Right ventricle myocardium inferior (tissue), 1 donor: ENCODE measurements around the gene ACMSD. TPM values are rescaled to one million over a fixed set of nuclear protein-coding genes. Genes with fewer than 3 reads are reported as not detected.

Experiments used
- ATAC-seq: fragments of 200-7000 bp; cut with Tn5 transposase; one replicate; pipeline ENCODE4 v1.9.1; 2020; ENCODE audit warnings: mild to moderate bottlenecking, moderate library complexity
- DNase-seq: peaks from one replicate; pipeline ENCODE4 v3.0.0; 2021; ENCODE audit errors: missing footprints
- intact Hi-C: fragments of 100-400 bp; cut with DNase I; formaldehyde crosslinking; loops from one replicate; pipeline ENCODE4 v1.11.0; 2022
- microRNA-seq: library from miRNA; unstranded; fragments of <30 nt; microRNA quantifications from one replicate; pipeline ENCODE4 v1.2.0, GENCODE V29; 2020
- total RNA-seq: library from RNA; stranded (reverse); fragmentation: NEBNext Ultra II Directional; extraction: Animal tissue kit (Norgen Biotek cat#: 25700); gene quantifications from one replicate; pipeline ENCODE4 v1.2.1, GENCODE V29; 2021
- donor health status: DM: no; HTN: yes; CAD: no; lungs with severe emphysema.

ACMSD gene
- total RNA-seq, 1 donor from 2014 or later = not detected

GRCh38 chr2:134926231-134926931 lies 88.0 kb downstream of the ACMSD start:
- intact Hi-C loops = no loop called here
- ATAC-seq (no peak), DNase-seq (no peak)

GRCh38 chr2:134927195-134927594 lies 88.8 kb downstream of the ACMSD start:
- no peak for DNase-seq
- no peak for ATAC-seq
- intact Hi-C loops = no loop called here

- intact Hi-C loops = loop anchor here (10.0 kb wide), 2 partner anchors 122 to 602 kb away; partner anchors contain the start of genes R3HDM1, RAB3GAP1 and ZRANB3
- ATAC-seq (no peak), DNase-seq (no peak)
These were observed 94.6 kb downstream of the ACMSD start for GRCh38 chr2:134932864-134933526.

- DNase-seq (no peak), ATAC-seq (no peak)
- intact Hi-C loops = loop anchor here (10.0 kb wide), 2 partner anchors 121 to 601 kb away; partner anchors contain the start of genes R3HDM1, RAB3GAP1 and ZRANB3
These were observed 95.3 kb downstream of the ACMSD start for GRCh38 chr2:134933732-134934131.

- ATAC-seq (no peak), DNase-seq (no peak)
- intact Hi-C loops = loop anchor here (10.0 kb wide), 2 partner anchors 121 to 601 kb away; partner anchors contain the start of genes R3HDM1, RAB3GAP1 and ZRANB3
These were observed 95.7 kb downstream of the ACMSD start for GRCh38 chr2:134934150-134934549.

- DNase-seq (no peak), ATAC-seq (no peak)
- intact Hi-C loops = loop anchor here (10.0 kb wide), 2 partner anchors 120 to 600 kb away; partner anchors contain the start of genes R3HDM1, RAB3GAP1 and ZRANB3
These were observed 96.2 kb downstream of the ACMSD start for GRCh38 chr2:134934641-134935040.

GRCh38 chr2:134936691-134937090 lies 98.3 kb downstream of the ACMSD start:
- ATAC-seq = no peak
- intact Hi-C loops = loop anchor here (10.0 kb wide), 2 partner anchors 118 to 598 kb away; partner anchors contain the start of genes R3HDM1, RAB3GAP1 and ZRANB3
- DNase-seq = no peak

GRCh38 chr2:134943540-134943939 lies 105.1 kb downstream of the ACMSD start:
- DNase-seq = no peak
- intact Hi-C loops = no loop called here
- ATAC-seq = no peak

- intact Hi-C loops = no loop called here
- no peak for DNase-seq
- ATAC-seq = no peak
These were observed 106.6 kb downstream of the ACMSD start for GRCh38 chr2:134944975-134945374.

GRCh38 chr2:134946073-134946472 lies 107.7 kb downstream of the ACMSD start:
- DNase-seq (no peak), ATAC-seq (no peak)
- intact Hi-C loops = no loop called here

- intact Hi-C loops = no loop called here
- DNase-seq (no peak), ATAC-seq (no peak)
These were observed 111.7 kb downstream of the ACMSD start for GRCh38 chr2:134949981-134950708.

- intact Hi-C loops = no loop called here
- DNase-seq = no peak
- ATAC-seq = no peak
These were observed 112.5 kb downstream of the ACMSD start for GRCh38 chr2:134950886-134951285.

Small RNA genes lying within 50 kb of the gene (microRNA-seq; reads per million reads assigned to microRNA genes)
- gene MIR5590 = not detected

Other genes starting within 250 kb of the ACMSD start
- gene TMEM163, start 119.6 kb upstream of the ACMSD start, total RNA-seq = 0.46 TPM
- gene CCNT2, start 80.2 kb downstream of the ACMSD start, total RNA-seq = 16.5 TPM
- not detected for gene MAP3K19, start 208.8 kb downstream of the ACMSD start, total RNA-seq
- 50.1 TPM for gene RAB3GAP1, start 213.7 kb downstream of the ACMSD start, total RNA-seq